GM08714 (cell line): ENCODE measurements around the gene CNTNAP2.
"Not testable (repeated sequence)": the region's sequence is repeated elsewhere in the genome, so short reads cannot be mapped to it uniquely, and the experiment has no call there.

Experiments
- H3K4me3 ChIP-seq: fragments of 200-500 bp; sonication (Bioruptor generic); 2 replicates; pipeline ENCODE4 v1.5.1; 2014; ENCODE audit warnings: mild to moderate bottlenecking, low read length, inconsistent platforms
- ZNF274 ChIP-seq: IDR thresholded peaks from 2 replicates; pipeline ENCODE4 v1.6.1; 2012; ENCODE audit warnings: mild to moderate bottlenecking, low read depth, low read length

CNTNAP2 gene

GRCh38 chr7:146874722-146875121 is 758.1 kb downstream of the CNTNAP2 start:
- H3K4me3 ChIP-seq: no peak overlapping the region
- TF ChIP-seq ZNF274: no peak

GRCh38 chr7:146875237-146875785 is 758.7 kb downstream of the CNTNAP2 start:
- no peak overlapping the region for H3K4me3 ChIP-seq
- no peak for TF ChIP-seq ZNF274

DNA sequence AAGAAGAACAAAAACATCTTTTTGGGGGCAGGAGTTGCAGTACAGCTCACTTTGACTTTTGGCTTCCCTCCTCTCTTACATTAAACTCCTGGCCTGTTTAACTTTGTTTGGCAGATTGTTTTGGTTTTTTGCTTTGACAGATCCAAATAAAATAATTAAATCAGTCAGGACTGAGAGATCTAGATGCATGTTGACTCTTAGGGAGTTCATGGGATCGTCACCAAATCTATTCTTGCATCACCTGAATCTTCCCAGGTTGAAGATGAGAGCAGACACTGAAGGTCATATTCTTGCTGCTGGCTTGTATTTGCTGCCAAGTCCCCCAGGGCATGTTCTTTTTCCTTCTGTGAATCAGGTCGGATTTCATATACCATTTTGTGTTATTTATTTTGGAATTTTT is 759.4 kb downstream of the CNTNAP2 start:
- TF ChIP-seq ZNF274: no peak
- H3K4me3 ChIP-seq: no peak overlapping the region

- no peak for TF ChIP-seq ZNF274
- no peak overlapping the region for H3K4me3 ChIP-seq
These were observed 759.8 kb downstream of the CNTNAP2 start for GRCh38 chr7:146876411-146876810.

- H3K4me3 ChIP-seq: no peak overlapping the region
These were observed 762.3 kb downstream of the CNTNAP2 start for GRCh38 chr7:146878901-146879300.

DNA sequence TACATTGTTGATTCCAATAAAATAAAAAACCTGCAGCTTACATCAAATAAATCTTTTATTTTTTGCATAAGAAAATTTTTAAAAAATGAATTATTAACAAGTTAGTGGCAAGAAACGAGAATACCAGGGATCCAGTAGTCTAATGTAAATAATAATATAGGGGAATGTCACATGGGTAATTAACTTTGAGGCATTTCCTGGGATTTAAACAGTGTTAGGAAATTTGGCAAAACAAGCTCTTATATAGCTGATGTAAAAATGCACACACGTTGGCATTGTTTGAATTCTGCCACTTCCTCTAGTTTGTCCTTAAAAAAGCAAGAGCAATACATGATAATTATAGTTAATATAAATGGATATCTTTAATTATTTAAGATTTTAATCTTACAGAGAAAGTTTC is 768.6 kb downstream of the CNTNAP2 start:
- no peak for TF ChIP-seq ZNF274
- H3K4me3 ChIP-seq: no peak overlapping the region

More at GRCh38 chr7:146878901-146879300, 762.3 kb downstream of the CNTNAP2 start:
- TF ChIP-seq ZNF274: no peak

GRCh38 chr7:146889806-146890555 is 773.4 kb downstream of the CNTNAP2 start:
- no peak for TF ChIP-seq ZNF274
- H3K4me3 ChIP-seq: no peak overlapping the region

DNA sequence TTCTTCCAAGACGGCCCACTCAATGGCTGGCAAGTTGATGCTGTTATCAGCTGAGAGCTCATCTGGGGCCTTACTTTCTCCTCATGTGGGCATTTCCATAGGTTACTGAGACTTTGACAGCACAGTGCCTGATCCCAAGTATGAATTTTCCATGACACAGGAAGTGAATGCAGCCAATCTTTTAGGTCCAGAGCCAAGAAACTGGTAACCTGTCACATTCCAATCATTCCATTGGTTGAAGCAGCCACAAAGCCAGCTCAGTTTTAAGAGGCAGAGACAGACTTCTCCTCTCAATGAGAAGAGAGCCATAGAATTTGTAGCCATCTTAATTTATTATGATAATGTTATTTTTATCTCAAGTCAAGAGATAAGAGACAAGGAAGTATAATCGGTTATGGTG is 775.5 kb downstream of the CNTNAP2 start:
- H3K4me3 ChIP-seq: no peak overlapping the region
- TF ChIP-seq ZNF274: no peak

DNA sequence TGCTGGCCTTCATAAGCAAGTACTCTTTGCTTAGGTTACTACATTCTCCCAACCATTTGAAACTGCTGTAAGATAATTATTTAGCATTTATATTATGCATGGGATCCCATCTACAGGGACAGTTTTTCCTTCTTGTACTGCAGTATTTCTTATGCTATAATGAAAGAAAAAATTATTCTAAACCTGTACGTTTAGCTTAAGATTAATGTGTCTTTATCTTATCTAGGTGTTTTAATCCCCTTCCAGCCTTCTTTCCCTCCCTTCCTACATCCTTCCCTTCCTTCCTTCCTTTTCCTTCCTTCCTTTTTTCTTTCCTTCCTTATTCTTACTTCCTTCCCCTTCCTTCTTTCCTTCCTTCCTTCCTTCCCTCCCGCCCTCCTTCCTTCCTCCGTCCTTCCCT is 778.3 kb downstream of the CNTNAP2 start:
- TF ChIP-seq ZNF274: no peak
- no peak overlapping the region for H3K4me3 ChIP-seq

- TF ChIP-seq ZNF274: no peak
- no peak overlapping the region for H3K4me3 ChIP-seq
These were observed 785.7 kb downstream of the CNTNAP2 start for GRCh38 chr7:146902266-146902665.

GRCh38 chr7:146902728-146903127 is 786.1 kb downstream of the CNTNAP2 start:
- H3K4me3 ChIP-seq: no peak overlapping the region
- TF ChIP-seq ZNF274: no peak

DNA sequence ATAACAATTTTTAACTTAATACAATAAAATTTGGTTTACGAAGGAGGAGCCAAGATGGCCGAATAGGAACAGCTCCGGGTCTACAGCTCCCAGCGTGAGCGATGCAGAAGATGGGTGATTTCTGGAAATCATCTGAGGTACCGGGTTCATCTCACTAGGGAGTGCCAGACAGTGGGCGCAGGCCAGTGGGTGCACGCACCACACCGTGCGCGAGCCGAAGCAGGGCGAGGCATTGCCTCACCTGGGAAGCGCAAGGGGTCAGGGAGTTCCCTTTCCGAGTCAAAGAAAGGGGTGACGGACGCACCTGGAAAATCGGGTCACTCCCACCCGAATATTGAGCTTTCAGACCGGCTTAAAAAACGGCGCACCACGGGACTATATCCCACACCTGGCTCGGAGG is 789.1 kb downstream of the CNTNAP2 start:
- not testable (repeated sequence) for H3K4me3 ChIP-seq

- TF ChIP-seq ZNF274: no peak
- H3K4me3 ChIP-seq: no peak overlapping the region
These were observed 806.2 kb downstream of the CNTNAP2 start for GRCh38 chr7:146922782-146923181.

- TF ChIP-seq ZNF274: no peak
- H3K4me3 ChIP-seq: no peak overlapping the region
These were observed 810.2 kb downstream of the CNTNAP2 start for GRCh38 chr7:146926841-146927240.

GRCh38 chr7:146937836-146938235 is 821.2 kb downstream of the CNTNAP2 start:
- H3K4me3 ChIP-seq: no peak overlapping the region
- TF ChIP-seq ZNF274: no peak

GRCh38 chr7:146943483-146943882 is 826.9 kb downstream of the CNTNAP2 start:
- TF ChIP-seq ZNF274: no peak
- H3K4me3 ChIP-seq: no peak overlapping the region
